Smooth muscle cell of trachea (primary cell): ENCODE results near the gene GJA8. TPM values are rescaled to one million over a fixed set of nuclear protein-coding genes. Genes with fewer than 3 reads are reported as not detected.

Experiments used
- total RNA-seq: library from RNA; depleted of rRNA; stranded (reverse); fragments of >200 nt; gene quantifications from 2 replicates; pipeline ENCODE4 v1.2.1, GENCODE V29; 2014

Gene GJA8
- not detected in 2 replicates for total RNA-seq

GRCh38 chr1:147902253-147902845, at the start of gene GJA8:
GJA8 (plus strand) TSS chr1:147902795; CDS start chr1:147907956, 5,161 bp downstream.

GRCh38 chr1:147928236-147929132, 25.9 kb downstream of the GJA8 start, which contains the start of gene GPR89B:
GPR89B (plus strand) TSS chr1:147928420; CDS start chr1:147928537, 117 bp downstream.

Other genes with a start within 250 kb of the GJA8 start
- 6.1 and 8.1 TPM in 2 replicates for gene ACP6, start 232.3 kb upstream of the GJA8 start, total RNA-seq
- gene GJA5, start 142.2 kb upstream of the GJA8 start, total RNA-seq, result 2.0 TPM in 1 of 2 replicates, not detected in the other
- 13.4 and 21.1 TPM in 2 replicates for gene GPR89B, start 25.6 kb downstream of the GJA8 start, total RNA-seq
- 5.0 and 7.0 TPM in 2 replicates for gene NBPF11, start 249.5 kb downstream of the GJA8 start, total RNA-seq